Motor neuron (in vitro differentiated cells): ENCODE measurements around the gene MACROD2. TPM values are rescaled to one million over a fixed set of nuclear protein-coding genes. Genes with fewer than 3 reads are reported as not detected.
"Not testable (repeated sequence)": the region's sequence is repeated elsewhere in the genome, so short reads cannot be mapped to it uniquely, and the experiment has no call there.

ENCODE experiments used
- ATAC-seq, 8 experiments: fragments of 200-7000 bp; cut with Tn5 transposase; replicated peaks in 6 of 8; 2 replicates each; pipeline ENCODE4 v1.8.0; 2021; ENCODE audit warnings: mild to moderate bottlenecking in 8 of 8, moderate library complexity in 8 of 8
- H3K27ac ChIP-seq, 2 donors: fragments of 250-450 bp; sonication (Bioruptor Pico); 2 replicates each; pipeline ENCODE4 v1.9.0; 2021; ENCODE audit warnings: antibody characterized with exemption in 2 of 2, mild to moderate bottlenecking in 2 of 2, moderate library complexity in 1 of 2
- H3K4me1 ChIP-seq, 2 donors: fragments of 250-450 bp; sonication (Bioruptor Pico); replicated peaks in 1 of 2; 2 replicates each; pipeline ENCODE4 v1.6.1; 2021; ENCODE audit warnings: antibody characterized with exemption in 2 of 2, mild to moderate bottlenecking in 2 of 2, moderate library complexity in 1 of 2
- H3K4me3 ChIP-seq, 5 donors: fragments of 250-450 bp; sonication (Bioruptor Pico); 2 replicates each; pipeline ENCODE4 v1.9.0; 2021; ENCODE audit warnings: antibody characterized with exemption in 5 of 5, mild to moderate bottlenecking in 5 of 5, moderate library complexity in 4 of 5
- WGBS, 10 experiments: fragments of 450-650 bp; shearing (Covaris generic); methylation state at CpG; one replicate each; pipeline ENCODE4 v1.0.0; 2022; 5-methylcytosine and 5-hydroxymethylcytosine counted together
- in situ Hi-C, 9 experiments: fragments of 400-800 bp; cut with MboI; loops; one replicate each; pipeline ENCODE4 v1.15.0; 2021; ENCODE audit warnings: low sequenced_read_pairs in 9 of 9, low pct_unique_long_range_greater_than_20kb in 2 of 9; ENCODE audit not compliant: unreplicated experiment in 9 of 9
- total RNA-seq, 8 experiments: library from RNA; unstranded; fragments of 300-600 nt; gene quantifications; 2 replicates each; pipeline versions ENCODE4 v1.2.3 to v1.2.4, GENCODE V29; 2022

Gene MACROD2
- total RNA-seq, 8 experiments from 2014 or later: 4.3 to 24.9 (median 10.4) TPM

- no peak for ATAC-seq
- 46 to 100% (median 92%) methylated on average over 2 to 12 of the region's 18 CpGs; no CpG with 5 or more reads in 2 of the 10 experiments for WGBS, 10 experiments
- no peak overlapping the region for H3K4me3 ChIP-seq
- H3K4me1 ChIP-seq: peaks cover 7 to 14% of the 10 kb centered on the region in 2 donors
- no peak overlapping the region for H3K27ac ChIP-seq
- in situ Hi-C loops: no loop called here
These were observed 2009.0 kb downstream of the MACROD2 start for GRCh38 chr20:16004108-16004854.

GRCh38 chr20:16005021-16005914 lies 2010.0 kb downstream of the MACROD2 start:
- in situ Hi-C loops: no loop called here
- H3K27ac ChIP-seq: no peak overlapping the region
- 56 to 86% (median 79%) methylated on average over 4 to 9 of the region's 9 CpGs for WGBS, 10 experiments
- H3K4me3 ChIP-seq: no peak overlapping the region
- peaks cover 1 to 7% of the 10 kb centered on the region in 2 donors for H3K4me1 ChIP-seq
- no peak for ATAC-seq

- no peak overlapping the region for H3K4me3 ChIP-seq
- H3K27ac ChIP-seq: no peak overlapping the region
- H3K4me1 ChIP-seq: peaks cover 2 to 5% of the 10 kb centered on the region in 2 donors
- ATAC-seq: no peak
- in situ Hi-C loops: no loop called here
- WGBS, 10 experiments: 11 to 100% (median 43%) methylated on average over 1 to 2 of the region's 2 CpGs; no CpG with 5 or more reads in 1 of the 10 experiments
These were observed 2010.7 kb downstream of the MACROD2 start for GRCh38 chr20:16005915-16006493.

- no peak for ATAC-seq
- Histone ChIP-seq H3K27ac (no peak overlapping the region), H3K4me1 (peaks cover 0 to 10% of the 10 kb centered on the region in 2 donors), H3K4me3 (no peak overlapping the region)
- 60 to 100% (median 88%) methylated on average over 1 to 3 of the region's 3 CpGs for WGBS, 10 experiments
- in situ Hi-C loops: no loop called here
These were observed 2011.8 kb downstream of the MACROD2 start for GRCh38 chr20:16007164-16007563.

- 45 to 86% (median 70%) methylated on average over 2 to 9 of the region's 9 CpGs for WGBS, 10 experiments
- in situ Hi-C loops: no loop called here
- Histone ChIP-seq H3K4me1 (peaks cover 0 to 10% of the 10 kb centered on the region in 2 donors), H3K4me3 (no peak overlapping the region), H3K27ac (no peak overlapping the region)
- peak in 5 of 8 experiments; percentile 47 to 69 (median 55) for ATAC-seq
These were observed 2012.6 kb downstream of the MACROD2 start for GRCh38 chr20:16007962-16008361.

GRCh38 chr20:16011056-16011455 lies 2015.7 kb downstream of the MACROD2 start:
- H3K4me1 ChIP-seq: peaks cover 0 to 10% of the 10 kb centered on the region in 2 donors
- no peak overlapping the region for H3K4me3 ChIP-seq
- H3K27ac ChIP-seq: no peak overlapping the region
- in situ Hi-C loops: no loop called here
- WGBS, 10 experiments: 20 to 67% (median 47%) methylated on average over 1 to 5 of the region's 6 CpGs; no CpG with 5 or more reads in 3 of the 10 experiments
- peak in 5 of 8 experiments; percentile 35 to 90 (median 62) for ATAC-seq

- Histone ChIP-seq H3K4me1 (peaks cover 0 to 10% of the 10 kb centered on the region in 2 donors), H3K4me3 (no peak overlapping the region), H3K27ac (no peak overlapping the region)
- no peak for ATAC-seq
- 80 to 100% (median 95%) methylated on average over 1 to 4 of the region's 5 CpGs; no CpG with 5 or more reads in 5 of the 10 experiments for WGBS, 10 experiments
- in situ Hi-C loops: no loop called here
These were observed 2016.2 kb downstream of the MACROD2 start for GRCh38 chr20:16011519-16011918.

GRCh38 chr20:16012934-16013333 lies 2017.6 kb downstream of the MACROD2 start:
- ATAC-seq, H3K4me3 ChIP-seq, in situ Hi-C loops, H3K4me1 ChIP-seq, H3K27ac ChIP-seq: not testable (repeated sequence)
- WGBS, 10 experiments: 0 to 100% (median 72%) methylated on average over 1 to 3 of the region's 6 CpGs; no CpG with 5 or more reads in 2 of the 10 experiments

- in situ Hi-C loops: no loop called here
- ATAC-seq: no peak
- no peak overlapping the region for H3K27ac ChIP-seq
- H3K4me1 ChIP-seq: peaks cover 0 to 10% of the 10 kb centered on the region in 2 donors
- H3K4me3 ChIP-seq: no peak overlapping the region
- 59 to 100% (median 76%) methylated on average over 1 to 4 of the region's 4 CpGs; no CpG with 5 or more reads in 1 of the 10 experiments for WGBS, 10 experiments
These were observed 2018.3 kb downstream of the MACROD2 start for GRCh38 chr20:16013631-16014030.

GRCh38 chr20:16014436-16014835 lies 2019.1 kb downstream of the MACROD2 start:
- 17 to 100% (median 75%) methylated on average over 1 to 2 of the region's 2 CpGs; no CpG with 5 or more reads in 1 of the 10 experiments for WGBS, 10 experiments
- in situ Hi-C loops: no loop called here
- Histone ChIP-seq H3K4me3 (no peak overlapping the region), H3K27ac (no peak overlapping the region), H3K4me1 (peaks cover 0 to 10% of the 10 kb centered on the region in 2 donors)
- ATAC-seq: no peak

- 17 to 78% (median 54%) methylated on average over 1 of the region's 1 CpG; no CpG with 5 or more reads in 6 of the 10 experiments for WGBS, 10 experiments
- H3K27ac ChIP-seq: no peak overlapping the region
- ATAC-seq: no peak
- H3K4me1 ChIP-seq: no peaks in the 10 kb centered on the region
- in situ Hi-C loops: no loop called here
- H3K4me3 ChIP-seq: no peak overlapping the region
These were observed 2022.3 kb downstream of the MACROD2 start for GRCh38 chr20:16017656-16018055.

GRCh38 chr20:16018881-16019280 lies 2023.6 kb downstream of the MACROD2 start:
- no peak overlapping the region for H3K27ac ChIP-seq
- H3K4me3 ChIP-seq: no peak overlapping the region
- ATAC-seq: no peak
- peaks cover 0 to 3% of the 10 kb centered on the region in 2 donors for H3K4me1 ChIP-seq
- in situ Hi-C loops: no loop called here

GRCh38 chr20:16020971-16021370 lies 2025.7 kb downstream of the MACROD2 start:
- WGBS, 10 experiments: 29 to 92% (median 50%) methylated on average over 1 to 3 of the region's 3 CpGs; no CpG with 5 or more reads in 3 of the 10 experiments
- in situ Hi-C loops: no loop called here
- Histone ChIP-seq H3K4me1 (peaks cover 4 to 8% of the 10 kb centered on the region in 2 donors), H3K27ac (no peak overlapping the region), H3K4me3 (no peak overlapping the region)
- ATAC-seq: no peak
